Mesenchymal stem cell (in vitro differentiated cells and primary cell): ENCODE measurements around the gene NET1.
"Not testable (repeated sequence)": the region's sequence is repeated elsewhere in the genome, so short reads cannot be mapped to it uniquely, and the experiment has no call there.

Experiments used
- DNase-seq: peaks from one replicate; pipeline ENCODE4 v3.0.0-alpha.2; 2013
- H2AFZ ChIP-seq: one replicate; pipeline ENCODE4 v1.6.1; 2013; ENCODE audit warnings: low read depth, mild to moderate bottlenecking, control low read depth, inconsistent platforms, low read length, moderate library complexity
- H2AK5ac ChIP-seq: 2 replicates; pipeline ENCODE4 v1.6.1; 2013; ENCODE audit warnings: low read length, moderate library complexity, mild to moderate bottlenecking, inconsistent platforms; ENCODE audit not compliant: severe bottlenecking
- H2BK120ac ChIP-seq: one replicate; pipeline ENCODE4 v1.6.1; 2013; ENCODE audit warnings: low read depth, mild to moderate bottlenecking, inconsistent platforms, low read length, moderate library complexity
- H2BK12ac ChIP-seq, 2 experiments: one replicate each; pipeline ENCODE4 v1.6.1; 2013; ENCODE audit warnings: inconsistent platforms in 2 of 2, low read length in 2 of 2, mild to moderate bottlenecking in 2 of 2, moderate library complexity in 2 of 2, control low read depth in 1 of 2
- H2BK15ac ChIP-seq: one replicate; pipeline ENCODE4 v1.6.1; 2013; ENCODE audit warnings: mild to moderate bottlenecking, low read depth, inconsistent platforms; ENCODE audit not compliant: poor library complexity, severe bottlenecking
- H2BK5ac ChIP-seq: 2 replicates; pipeline ENCODE4 v1.6.1; 2013; ENCODE audit warnings: low read depth, mild to moderate bottlenecking, low read length, control low read depth, inconsistent platforms; ENCODE audit not compliant: poor library complexity, severe bottlenecking
- H3K14ac ChIP-seq, 2 experiments: one replicate each; pipeline ENCODE4 v1.6.1; 2013; ENCODE audit warnings: inconsistent platforms in 2 of 2, low read length in 2 of 2, control low read depth in 1 of 2, mild to moderate bottlenecking in 1 of 2, moderate library complexity in 1 of 2
- H3K18ac ChIP-seq, 2 experiments: one replicate each; pipeline ENCODE4 v1.6.1; 2013; ENCODE audit warnings: inconsistent platforms in 2 of 2, low read length in 2 of 2, control low read depth in 1 of 2, low read depth in 1 of 2, mild to moderate bottlenecking in 1 of 2
- H3K23ac ChIP-seq, 2 experiments: one replicate each; pipeline ENCODE4 v1.6.1; 2013; ENCODE audit warnings: inconsistent platforms in 2 of 2, low read length in 2 of 2, mild to moderate bottlenecking in 2 of 2, moderate library complexity in 2 of 2, control low read depth in 1 of 2
- H3K27ac ChIP-seq: 2 replicates; pipeline ENCODE4 v1.5.1; 2013; ENCODE audit warnings: mild to moderate bottlenecking, moderate library complexity, low read length, control low read depth, inconsistent platforms; ENCODE audit not compliant: poor library complexity, severe bottlenecking
- H3K27me3 ChIP-seq, 2 experiments: 2 replicates each; pipeline versions ENCODE4 v1.6.1 to v1.7.0; 2013; ENCODE audit warnings: low read length in 2 of 2, mild to moderate bottlenecking in 2 of 2, moderate library complexity in 2 of 2, control low read depth in 1 of 2, inconsistent platforms in 1 of 2; ENCODE audit not compliant: control insufficient read depth in 1 of 2, insufficient read depth in 1 of 2
- H3K36me3 ChIP-seq, 2 experiments: 2 replicates each; pipeline versions ENCODE4 v1.6.1 to v1.7.0; 2013; ENCODE audit warnings: low read length in 2 of 2, control low read depth in 1 of 2, inconsistent platforms in 1 of 2, low read depth in 1 of 2, mild to moderate bottlenecking in 1 of 2; ENCODE audit not compliant: insufficient read depth in 2 of 2, control insufficient read depth in 1 of 2
- H3K4ac ChIP-seq, 2 experiments: one replicate each; pipeline ENCODE4 v1.6.1; 2013; ENCODE audit warnings: inconsistent platforms in 2 of 2, low read length in 2 of 2, mild to moderate bottlenecking in 2 of 2, moderate library complexity in 2 of 2, control low read depth in 1 of 2, low read depth in 1 of 2
- H3K4me1 ChIP-seq: 2 replicates; pipeline ENCODE4 v1.6.1; 2013; ENCODE audit warnings: low read depth, low read length, control low read depth; ENCODE audit not compliant: control insufficient read depth, insufficient read depth
- H3K4me2 ChIP-seq: 2 replicates; pipeline ENCODE4 v1.6.1; 2013; ENCODE audit warnings: low read length, mild to moderate bottlenecking, inconsistent platforms; ENCODE audit not compliant: poor library complexity, severe bottlenecking
- H3K4me3 ChIP-seq, 2 experiments: 2 replicates each; pipeline versions ENCODE4 v1.5.1 to v1.7.0; 2013; ENCODE audit warnings: low read length in 2 of 2, mild to moderate bottlenecking in 2 of 2, control low read depth in 1 of 2, low read depth in 1 of 2; ENCODE audit not compliant: insufficient read depth in 1 of 2
- H3K79me1 ChIP-seq: replicated peaks from 2 replicates; pipeline ENCODE4 v1.6.1; 2013; ENCODE audit warnings: mild to moderate bottlenecking, control low read depth, low read length, inconsistent platforms; ENCODE audit not compliant: poor library complexity, severe bottlenecking
- H3K9ac ChIP-seq: 2 replicates; pipeline ENCODE4 v1.7.0; 2013; ENCODE audit warnings: mild to moderate bottlenecking, low read length, moderate library complexity
- H3K9me3 ChIP-seq: 2 replicates; pipeline ENCODE4 v1.7.0; 2013; ENCODE audit warnings: mild to moderate bottlenecking, low read length; ENCODE audit not compliant: control insufficient read depth
- H4K8ac ChIP-seq: one replicate; pipeline ENCODE4 v1.6.1; 2013; ENCODE audit warnings: inconsistent platforms, mild to moderate bottlenecking, low read length, moderate library complexity
- H4K91ac ChIP-seq: one replicate; pipeline ENCODE4 v1.6.1; 2013; ENCODE audit warnings: mild to moderate bottlenecking, low read length, inconsistent platforms
- WGBS: methylation state at CpG from one replicate; pipeline ENCODE4 v1.1.7; 2013; ENCODE audit warnings: mixed read lengths; 5-methylcytosine and 5-hydroxymethylcytosine counted together

Gene NET1

GRCh38 chr10:5468262-5469106 is 56.1 kb downstream of the NET1 start:
- Histone ChIP-seq H3K23ac (no peak overlapping the region), H3K79me1 (no peaks in the 10 kb centered on the region), H3K9ac (no peak overlapping the region), H3K4ac (no peak overlapping the region), H2AFZ (no peak overlapping the region), H3K4me2 (no peak overlapping the region), H3K36me3 (no peaks in the 10 kb centered on the region), H2BK12ac (no peak overlapping the region), H4K8ac (no peak overlapping the region), H3K4me3 (no peak overlapping the region), H4K91ac (no peak overlapping the region), H2BK120ac (no peak overlapping the region), H2BK5ac (no peak overlapping the region), H3K27ac (no peak overlapping the region), H3K18ac (no peak overlapping the region), H3K14ac (no peak overlapping the region), H3K4me1 (peaks cover 18% of the 10 kb centered on the region), H3K9me3 (peaks cover 10% of the 10 kb centered on the region), H2BK15ac (no peak overlapping the region), H2AK5ac (no peak overlapping the region), H3K27me3 (no peaks in the 10 kb centered on the region)
- 96% methylated on average over 8 of the region's 8 CpGs for WGBS
- peak; percentile 5 for DNase-seq

- Histone ChIP-seq H3K4me1 (peaks cover 18% of the 10 kb centered on the region), H3K4me2 (no peak overlapping the region), H2AFZ (no peak overlapping the region), H3K27me3 (no peaks in the 10 kb centered on the region), H3K27ac (no peak overlapping the region), H3K14ac (no peak overlapping the region), H3K79me1 (no peaks in the 10 kb centered on the region), H2BK5ac (no peak overlapping the region), H3K23ac (no peak overlapping the region), H2BK12ac (no peak overlapping the region), H2BK15ac (no peak overlapping the region), H2BK120ac (no peak overlapping the region), H3K4me3 (no peak overlapping the region), H4K91ac (no peak overlapping the region), H3K9ac (no peak overlapping the region), H3K18ac (no peak overlapping the region), H3K9me3 (peaks cover 10% of the 10 kb centered on the region), H3K4ac (no peak overlapping the region), H4K8ac (no peak overlapping the region), H2AK5ac (no peak overlapping the region), H3K36me3 (no peaks in the 10 kb centered on the region)
- 94% methylated on average over 13 of the region's 15 CpGs for WGBS
- DNase-seq: no peak
Measured at GRCh38 chr10:5469353-5470061, 57.1 kb downstream of the NET1 start.

GRCh38 chr10:5470062-5470751 is 57.9 kb downstream of the NET1 start:
- Histone ChIP-seq H4K91ac (no peak overlapping the region), H2BK15ac (no peak overlapping the region), H3K9ac (no peak overlapping the region), H2AFZ (no peak overlapping the region), H3K18ac (no peak overlapping the region), H3K36me3 (no peaks in the 10 kb centered on the region), H3K4me2 (no peak overlapping the region), H3K27ac (no peak overlapping the region), H3K14ac (no peak overlapping the region), H4K8ac (no peak overlapping the region), H3K4ac (no peak overlapping the region), H3K9me3 (peaks cover 10% of the 10 kb centered on the region), H2BK120ac (no peak overlapping the region), H2BK5ac (no peak overlapping the region), H3K27me3 (no peaks in the 10 kb centered on the region), H2BK12ac (no peak overlapping the region), H3K23ac (no peak overlapping the region), H3K79me1 (no peaks in the 10 kb centered on the region), H3K4me3 (no peak overlapping the region), H3K4me1 (peaks cover 18% of the 10 kb centered on the region), H2AK5ac (no peak overlapping the region)
- no peak for DNase-seq
- WGBS: 96% methylated on average over 15 of the region's 15 CpGs

GRCh38 chr10:5474642-5475041 is 62.3 kb downstream of the NET1 start:
- H2BK15ac ChIP-seq, H2AK5ac ChIP-seq, H3K9me3 ChIP-seq, H2BK120ac ChIP-seq, H3K14ac ChIP-seq, H3K4me2 ChIP-seq, H3K79me1 ChIP-seq, H2AFZ ChIP-seq, H3K23ac ChIP-seq, H2BK12ac ChIP-seq, H3K36me3 ChIP-seq, H4K8ac ChIP-seq, H3K4me3 ChIP-seq, H3K18ac ChIP-seq, H3K27ac ChIP-seq, H3K4me1 ChIP-seq, H2BK5ac ChIP-seq, H3K4ac ChIP-seq, H3K9ac ChIP-seq, H4K91ac ChIP-seq, H3K27me3 ChIP-seq: not testable (repeated sequence)
- DNase-seq: peak; percentile 71
- WGBS: 33% methylated on average over 4 of the region's 4 CpGs
